ENCODE data around the gene PLA1A. TPM values are rescaled to one million over a fixed set of nuclear protein-coding genes. Genes with fewer than 3 reads are reported as not detected.
"Not testable (repeated sequence)": the region's sequence is repeated elsewhere in the genome, so short reads cannot be mapped to it uniquely, and the experiment has no call there.

Gene PLA1A
- polyA plus RNA-seq, 3 donors, result 1.0 to 5.8 (median 2.7) TPM

GRCh38 chr3:119571230-119571629 is 26.5 kb upstream of the PLA1A start:
- no peak overlapping the region for H3K27ac ChIP-seq (ENCODE audit: low read depth, low read length)
- WGBS, 3 donors, result 79 to 96% (median 86%) methylated on average over 1 of the region's 1 CpG

DNA sequence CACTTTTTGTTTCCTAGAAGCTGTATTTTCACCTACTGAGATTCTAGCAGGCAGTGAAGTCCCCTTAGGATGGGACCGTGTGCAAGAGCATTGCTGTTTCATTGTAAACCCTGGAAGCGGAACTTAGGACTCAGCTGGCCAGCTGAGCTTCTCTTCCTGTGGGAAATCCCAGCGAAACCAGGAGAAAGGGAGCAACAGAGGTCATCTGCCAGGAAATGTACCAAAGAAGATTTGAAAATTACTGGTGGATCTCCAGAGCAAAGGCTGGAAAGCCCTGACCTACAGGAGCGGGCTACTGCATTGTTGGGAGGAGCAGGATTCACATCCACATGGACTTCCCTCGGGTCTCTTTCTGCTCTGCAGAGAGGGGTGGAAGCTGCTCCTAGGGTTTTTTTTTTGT is 26.0 kb upstream of the PLA1A start:
- H3K27ac ChIP-seq (ENCODE audit: low read depth, low read length), result no peak overlapping the region
- 47 to 82% (median 70%) methylated on average over 5 of the region's 5 CpGs for WGBS, 3 donors

DNA sequence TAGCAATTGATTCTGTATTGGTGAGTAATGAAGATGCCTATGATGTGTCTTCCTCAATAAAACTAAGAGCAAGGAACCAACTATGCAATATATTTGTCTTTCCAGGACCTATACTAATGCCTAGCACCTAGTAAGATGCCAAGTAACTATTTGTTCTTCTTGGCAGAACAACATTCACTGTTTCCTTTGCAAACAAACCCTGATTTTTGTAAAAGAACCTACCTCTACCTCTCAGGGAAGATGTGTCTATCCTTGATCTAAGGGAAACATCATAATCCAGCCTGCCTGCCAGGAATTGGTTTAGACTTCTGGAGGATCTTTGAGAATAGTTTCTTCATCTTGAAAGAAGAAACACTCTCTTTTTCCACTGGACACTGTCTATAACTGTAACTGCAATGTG is 22.2 kb upstream of the PLA1A start:
- H3K27ac ChIP-seq (ENCODE audit: low read depth, low read length), result no peak overlapping the region

GRCh38 chr3:119579366-119580066 is 18.2 kb upstream of the PLA1A start, which contains the start of gene ADPRH:
Gene ADPRH, plus strand, starts transcription at chr3:119579492. Its CDS starts 2,678 bp downstream, at chr3:119582170.
- H3K27ac ChIP-seq (ENCODE audit: low read depth, low read length), result peak within 1 kb of the TSS; percentile 69
- WGBS, 3 donors, result 1% methylated on average over 63 to 68 of the region's 68 CpGs

DNA sequence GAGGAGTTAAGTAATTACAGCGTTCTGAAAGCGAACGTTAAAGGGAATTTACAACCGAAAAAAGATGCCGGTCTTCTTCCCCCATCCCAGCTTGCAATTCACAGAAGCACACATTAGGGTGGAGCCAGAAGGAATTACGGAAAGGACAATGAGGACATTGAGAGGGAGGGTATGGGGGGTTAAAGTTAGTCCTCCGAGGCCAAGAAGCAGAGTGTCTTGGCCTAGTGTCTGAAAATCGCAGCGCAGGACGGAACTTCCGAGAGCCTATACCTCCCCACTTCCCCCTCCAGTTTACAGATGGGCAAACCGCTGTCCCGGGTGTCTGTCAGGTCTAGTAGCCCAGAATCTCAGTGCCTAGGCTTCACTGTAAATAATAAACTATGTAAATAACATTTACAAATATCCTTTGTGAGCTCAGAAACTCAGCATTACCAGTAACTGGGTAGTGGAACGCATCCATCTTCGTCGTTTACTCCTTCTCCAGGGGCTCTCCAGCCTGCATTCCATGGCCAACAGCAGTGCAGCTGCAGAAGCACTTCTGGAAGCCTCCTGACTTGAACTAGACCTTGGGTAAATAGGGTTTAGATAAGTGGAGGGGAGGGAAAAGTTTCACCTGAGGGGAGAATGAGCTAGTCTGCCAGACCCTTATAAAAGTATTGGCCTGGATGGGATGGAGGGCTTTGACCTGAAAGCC is 17.5 kb upstream of the PLA1A start:
- H3K27ac ChIP-seq (ENCODE audit: low read depth, low read length), result peak overlapping the region; percentile 69
- WGBS, 3 donors, result 13 to 20% (median 14%) methylated on average over 16 of the region's 16 CpGs

GRCh38 chr3:119582178-119582577 is 15.5 kb upstream of the PLA1A start:
- WGBS, 3 donors, result 80 to 91% (median 82%) methylated on average over 6 of the region's 6 CpGs
- H3K27ac ChIP-seq (ENCODE audit: low read depth, low read length), result no peak overlapping the region

- 94 to 96% (median 94%) methylated on average over 10 of the region's 10 CpGs for WGBS, 3 donors
- H3K27ac ChIP-seq (ENCODE audit: low read depth, low read length), result no peak overlapping the region
These were observed 12.5 kb upstream of the PLA1A start for GRCh38 chr3:119585208-119585607.

GRCh38 chr3:119585856-119586570 is 11.7 kb upstream of the PLA1A start:
- H3K27ac ChIP-seq (ENCODE audit: low read depth, low read length), result no peak overlapping the region
- WGBS, 3 donors, result 95 to 97% (median 96%) methylated on average over 11 of the region's 11 CpGs

- no peak overlapping the region for H3K27ac ChIP-seq (ENCODE audit: low read depth, low read length)
- 80 to 85% (median 83%) methylated on average over 3 of the region's 3 CpGs for WGBS, 3 donors
These were observed 10.9 kb upstream of the PLA1A start for GRCh38 chr3:119586733-119587172.

GRCh38 chr3:119588112-119588511 is 9.6 kb upstream of the PLA1A start:
- WGBS, 3 donors, result 50 to 84% (median 67%) methylated on average over 3 of the region's 3 CpGs
- no peak overlapping the region for H3K27ac ChIP-seq (ENCODE audit: low read depth, low read length)

- 40 to 59% (median 50%) methylated on average over 6 of the region's 6 CpGs for WGBS, 3 donors
- no peak overlapping the region for H3K27ac ChIP-seq (ENCODE audit: low read depth, low read length)
These were observed 8.4 kb upstream of the PLA1A start for GRCh38 chr3:119589102-119589773.

- 95 to 96% (median 96%) methylated on average over 1 of the region's 1 CpG for WGBS, 3 donors
- no peak overlapping the region for H3K27ac ChIP-seq (ENCODE audit: low read depth, low read length)
These were observed 7.0 kb upstream of the PLA1A start for GRCh38 chr3:119590706-119591105.

GRCh38 chr3:119592861-119593260 is 4.8 kb upstream of the PLA1A start:
- no peak overlapping the region for H3K27ac ChIP-seq (ENCODE audit: low read depth, low read length)
- 62 to 78% (median 70%) methylated on average over 1 of the region's 1 CpG for WGBS, 3 donors

GRCh38 chr3:119594066-119594465 is 3.6 kb upstream of the PLA1A start:
- H3K27ac ChIP-seq (ENCODE audit: low read depth, low read length), result no peak overlapping the region

GRCh38 chr3:119594929-119595328 is 2.8 kb upstream of the PLA1A start:
- H3K27ac ChIP-seq (ENCODE audit: low read depth, low read length), result not testable (repeated sequence)
- 87 to 100% (median 92%) methylated on average over 1 of the region's 1 CpG for WGBS, 3 donors

More at GRCh38 chr3:119594066-119594465, 3.6 kb upstream of the PLA1A start:
- WGBS, 3 donors, result 84 to 89% (median 89%) methylated on average over 5 of the region's 5 CpGs

- no peak overlapping the region for H3K27ac ChIP-seq (ENCODE audit: low read depth, low read length)
- WGBS, 3 donors, result 68 to 87% (median 76%) methylated on average over 7 of the region's 7 CpGs
These were observed 1.9 kb upstream of the PLA1A start for GRCh38 chr3:119595639-119596334.

GRCh38 chr3:119596398-119596797 is 1.3 kb upstream of the PLA1A start:
- H3K27ac ChIP-seq (ENCODE audit: low read depth, low read length), result no peak overlapping the region
- 76 to 93% (median 83%) methylated on average over 6 of the region's 6 CpGs for WGBS, 3 donors

GRCh38 chr3:119598410-119599098 is 869 bp downstream of the PLA1A start:
- WGBS, 3 donors, result 90 to 96% (median 93%) methylated on average over 1 of the region's 1 CpG
- no peak overlapping the region for H3K27ac ChIP-seq (ENCODE audit: low read depth, low read length)
